Measurements from ENCODE around the gene PHYH.

GRCh38 chr10:13311177-13311575, 11.3 kb upstream of the PHYH start:
- no peak for TF ChIP-seq POLR2A (IDR thresholded peaks at IDR 0.05; ENCODE audit: low read depth, low read length)
- TF ChIP-seq POLR2AphosphoS5 (IDR thresholded peaks at IDR 0.05; ENCODE audit: low read depth, low read length), result no peak
- TF ChIP-seq TAF1 (IDR thresholded peaks at IDR 0.05; ENCODE audit: borderline replicate concordance, low read depth, low read length), result no peak

All from GM12892 (cell line).